ENCODE measurements around the gene MASP1.
A peak's percentile ranks its signal among the peaks of the same experiment; 100 is the strongest.
"Not testable (repeated sequence)": the region's sequence is repeated elsewhere in the genome, so short reads cannot be mapped to it uniquely, and the experiment has no call there.

Gene MASP1

GRCh38 chr3:187207062-187207461 lies 84.5 kb downstream of the MASP1 start:
- Histone ChIP-seq H3K27ac (peak overlapping the region in 3 of 21 experiments; percentile 41 to 76 (median 68)), H3K4me3 (no peak overlapping the region)

GRCh38 chr3:187205683-187206082 lies 85.9 kb downstream of the MASP1 start:
- Histone ChIP-seq H3K4me3 (no peak overlapping the region), H3K27ac (no peak overlapping the region)

GRCh38 chr3:187199463-187200050 lies 92.0 kb downstream of the MASP1 start:
- H3K27ac ChIP-seq, H3K4me3 ChIP-seq: not testable (repeated sequence)

- no peak overlapping the region for H3K4me3 ChIP-seq
- no peak overlapping the region for H3K27ac ChIP-seq
Observed at GRCh38 chr3:187198490-187198889, 93.0 kb downstream of the MASP1 start.

GRCh38 chr3:187197335-187197649 lies 94.2 kb downstream of the MASP1 start, which contains the start of gene RTP1:
RTP1 (plus strand) TSS chr3:187197486; CDS start chr3:187197516, 30 bp downstream.
- Histone ChIP-seq H3K4me3 (no peak within 1 kb of the TSS), H3K27ac (no peak within 1 kb of the TSS)

GRCh38 chr3:187196573-187197334 lies 94.8 kb downstream of the MASP1 start:
- H3K27ac ChIP-seq, result no peak overlapping the region
- no peak overlapping the region for H3K4me3 ChIP-seq

- H3K27ac ChIP-seq, result peak overlapping the region in 1 of 21 experiments; percentile 11
- H3K4me3 ChIP-seq, result no peak overlapping the region
Observed at GRCh38 chr3:187193181-187193580, 98.4 kb downstream of the MASP1 start.

GRCh38 chr3:187191271-187191670 lies 100.3 kb downstream of the MASP1 start:
- no peak overlapping the region for H3K4me3 ChIP-seq

GRCh38 chr3:187188931-187189330 lies 102.6 kb downstream of the MASP1 start:
- H3K27ac ChIP-seq, result no peak overlapping the region

More at GRCh38 chr3:187191271-187191670, 100.3 kb downstream of the MASP1 start:
- H3K27ac ChIP-seq, result no peak overlapping the region

GRCh38 chr3:187186801-187187421 lies 104.6 kb downstream of the MASP1 start:
- Histone ChIP-seq H3K27ac (peak overlapping the region in 1 of 21 experiments; percentile 14), H3K4me3 (no peak overlapping the region)

More at GRCh38 chr3:187188931-187189330, 102.6 kb downstream of the MASP1 start:
- no peak overlapping the region for H3K4me3 ChIP-seq

GRCh38 chr3:187186375-187186774 lies 105.2 kb downstream of the MASP1 start:
- H3K27ac ChIP-seq, result peak overlapping the region in 1 of 21 experiments; percentile 14
- no peak overlapping the region for H3K4me3 ChIP-seq

GRCh38 chr3:187185759-187186158 lies 105.8 kb downstream of the MASP1 start:
- H3K27ac ChIP-seq, result no peak overlapping the region
- H3K4me3 ChIP-seq, result no peak overlapping the region

All from skin epidermis (tissue), 12 donors.